ENCODE data around the gene TMEM220.
"Not testable (repeated sequence)": the region's sequence is repeated elsewhere in the genome, so short reads cannot be mapped to it uniquely, and the experiment has no call there.

Gene TMEM220

GRCh38 chr17:10754861-10755591 lies 25.2 kb upstream of the TMEM220 start:
- no peak for DNase-seq

GRCh38 chr17:10754109-10754508 lies 24.3 kb upstream of the TMEM220 start:
- peak in 1 of 2 experiments; percentile 14 for DNase-seq

DNA sequence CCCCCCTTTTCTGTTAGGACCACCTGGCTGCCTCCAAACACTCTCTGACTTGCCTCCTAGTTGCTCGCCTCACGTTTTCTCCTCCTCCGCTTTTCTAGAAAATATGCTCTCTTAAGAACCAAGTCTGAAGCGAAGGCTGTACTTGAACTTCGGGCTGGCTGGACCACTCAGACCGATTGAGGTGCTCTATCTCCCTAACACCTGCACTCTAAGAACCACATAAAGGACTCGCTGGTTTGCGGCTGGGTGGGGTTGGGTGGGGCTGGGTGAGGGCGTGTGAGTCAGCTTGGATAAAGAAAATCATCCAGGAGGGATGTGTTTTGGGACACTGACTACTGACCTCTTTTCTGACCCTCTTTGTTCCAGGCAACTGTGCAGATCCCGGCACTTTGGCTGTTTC lies 22.9 kb upstream of the TMEM220 start:
- no peak for DNase-seq

DNA sequence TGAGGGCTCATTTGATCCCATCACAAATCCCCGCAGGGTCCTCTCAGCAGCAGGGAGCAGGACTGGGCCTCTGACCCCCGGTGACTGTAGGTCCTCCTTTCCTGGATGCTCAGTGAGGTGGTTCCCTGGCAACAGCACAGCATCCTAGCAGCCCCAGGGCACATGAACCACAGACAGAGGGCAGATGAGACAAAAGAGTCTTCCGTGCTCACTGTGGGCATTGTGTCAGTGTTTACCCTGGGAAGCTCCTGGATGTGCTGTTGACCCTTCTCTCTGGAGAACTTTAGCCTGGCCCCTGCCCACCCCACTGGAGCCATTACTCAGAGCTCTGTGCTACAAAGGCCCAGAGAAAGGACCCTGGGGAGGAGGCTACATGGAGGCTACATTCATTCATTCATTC lies 21.7 kb upstream of the TMEM220 start:
- DNase-seq, result no peak

DNA sequence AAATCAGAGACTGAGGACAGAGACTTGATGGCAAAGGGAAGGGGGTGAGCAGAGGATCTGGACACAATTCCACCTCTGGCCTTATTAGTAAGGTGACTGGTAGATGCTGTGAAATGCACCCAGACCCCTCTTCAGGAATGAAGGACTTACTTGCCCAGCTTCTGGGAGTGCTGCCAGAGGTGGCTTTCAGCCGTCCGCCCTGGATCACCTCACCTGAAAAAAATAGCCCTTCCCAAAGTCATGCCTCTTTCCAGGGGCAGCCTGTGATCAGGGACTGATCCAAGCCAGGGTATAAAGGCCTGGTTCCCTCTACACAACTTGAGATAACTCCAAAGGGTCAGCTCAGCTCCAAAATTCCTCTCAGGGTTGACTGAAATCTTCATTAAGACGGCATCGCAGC lies 20.4 kb upstream of the TMEM220 start:
- no peak for DNase-seq

DNA sequence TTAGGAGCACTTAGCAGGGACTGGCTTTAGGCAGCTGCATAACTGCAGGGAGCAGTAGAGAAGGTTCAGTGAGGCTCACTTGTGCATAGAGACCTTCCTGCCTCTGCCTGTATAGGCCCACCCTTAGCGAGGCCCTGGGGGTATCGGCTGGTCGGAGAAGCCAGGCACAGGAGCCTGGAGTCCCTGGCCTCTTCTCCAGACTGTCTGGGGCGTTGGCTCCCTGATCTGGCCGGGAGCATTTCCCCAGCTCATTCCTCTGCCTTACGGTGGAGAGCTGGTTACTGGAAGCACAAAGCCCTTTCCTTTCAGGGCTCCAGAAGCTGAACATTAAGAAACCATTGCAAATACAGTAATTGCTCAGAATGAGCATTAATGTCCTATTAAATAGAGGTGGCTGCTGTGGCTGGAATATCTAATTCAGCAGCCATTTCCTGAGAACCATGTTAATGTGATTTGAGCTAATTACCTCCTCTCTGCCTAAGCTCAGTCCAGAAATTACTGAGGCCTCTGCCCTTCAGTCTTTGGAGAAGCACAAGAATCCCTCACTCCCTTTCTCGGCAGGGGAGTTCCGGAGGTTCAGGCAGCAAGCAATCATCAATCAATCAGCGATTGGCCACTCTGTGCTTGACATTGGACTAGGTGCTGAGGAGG lies 18.8 kb upstream of the TMEM220 start:
- no peak for DNase-seq

DNA sequence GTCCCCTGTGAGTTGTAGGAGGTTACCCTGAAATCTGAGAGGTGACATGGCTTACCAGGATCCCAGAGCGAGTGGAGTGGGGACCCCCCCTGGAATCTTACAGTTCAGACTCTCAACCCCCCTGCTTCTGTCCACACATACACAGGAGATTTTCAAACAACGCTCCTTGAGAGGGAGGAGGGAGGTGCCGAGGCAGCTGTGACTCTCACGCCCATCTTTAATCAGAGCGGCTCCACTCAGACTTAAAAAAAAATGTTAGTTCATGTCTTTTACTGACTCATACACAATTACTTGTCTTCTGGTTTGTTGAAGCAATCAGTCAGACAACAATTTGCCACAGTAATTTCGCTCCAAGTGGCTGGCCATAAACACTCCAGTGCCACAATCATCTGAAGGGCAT lies 15.4 kb upstream of the TMEM220 start:
- DNase-seq, result no peak

DNA sequence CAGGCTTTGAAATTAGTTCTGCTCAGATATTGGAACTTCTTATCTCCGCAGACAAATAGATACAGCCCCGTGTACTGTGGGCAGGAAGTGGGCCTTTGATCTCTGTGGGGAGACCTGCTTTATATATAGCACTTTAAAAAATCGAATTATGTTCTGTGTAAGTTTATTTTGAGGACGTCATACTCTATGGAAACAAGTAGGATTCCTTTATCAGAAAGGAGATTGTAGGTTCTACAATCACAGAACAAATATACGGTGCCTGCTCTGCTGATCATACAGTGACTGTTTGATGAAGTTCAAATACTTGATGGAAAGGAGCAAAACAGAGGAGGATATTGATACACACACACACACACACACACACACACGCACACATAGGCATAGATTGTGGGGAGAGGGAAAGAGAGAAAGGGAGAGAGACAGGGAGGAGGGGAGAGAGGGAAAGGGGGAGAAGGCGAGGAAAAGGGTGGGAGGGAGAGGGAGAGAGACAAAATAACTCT lies 14.7 kb upstream of the TMEM220 start:
- DNase-seq, result no peak

DNA sequence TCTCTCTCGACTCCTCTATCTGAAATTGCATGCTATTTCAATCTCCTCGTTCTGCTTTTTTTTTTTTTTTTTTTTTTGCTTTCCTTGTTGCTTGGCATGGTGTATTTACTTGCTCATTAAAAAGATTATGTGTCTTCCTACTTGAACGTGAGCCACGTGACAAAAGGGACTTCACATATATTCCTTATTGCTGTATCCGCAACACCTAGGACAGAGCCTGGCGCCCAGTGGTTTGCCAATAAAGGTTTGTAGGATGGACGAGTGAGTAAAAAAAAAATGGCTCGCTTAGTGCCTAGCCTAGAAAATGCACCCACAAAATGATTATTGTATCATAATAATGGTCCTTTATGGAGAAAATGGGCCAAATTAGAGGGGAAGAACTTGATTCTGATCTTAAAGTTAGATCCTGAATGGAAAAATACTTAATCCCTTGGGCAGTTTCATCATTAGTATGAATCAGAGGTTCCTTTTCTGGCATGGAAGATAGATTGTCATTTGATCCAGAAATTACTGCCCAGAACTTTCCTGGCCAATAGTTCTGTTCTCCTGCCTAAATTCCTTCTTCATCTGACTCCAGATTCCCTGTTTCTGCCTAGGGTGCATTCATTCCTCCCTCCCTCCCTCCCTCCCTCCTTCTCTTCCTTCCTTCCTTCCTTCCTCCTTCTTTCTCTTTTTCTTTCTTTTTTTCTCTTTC lies 13.6 kb upstream of the TMEM220 start:
- no peak for DNase-seq

GRCh38 chr17:10742431-10742830 lies 12.6 kb upstream of the TMEM220 start:
- no peak for DNase-seq

DNA sequence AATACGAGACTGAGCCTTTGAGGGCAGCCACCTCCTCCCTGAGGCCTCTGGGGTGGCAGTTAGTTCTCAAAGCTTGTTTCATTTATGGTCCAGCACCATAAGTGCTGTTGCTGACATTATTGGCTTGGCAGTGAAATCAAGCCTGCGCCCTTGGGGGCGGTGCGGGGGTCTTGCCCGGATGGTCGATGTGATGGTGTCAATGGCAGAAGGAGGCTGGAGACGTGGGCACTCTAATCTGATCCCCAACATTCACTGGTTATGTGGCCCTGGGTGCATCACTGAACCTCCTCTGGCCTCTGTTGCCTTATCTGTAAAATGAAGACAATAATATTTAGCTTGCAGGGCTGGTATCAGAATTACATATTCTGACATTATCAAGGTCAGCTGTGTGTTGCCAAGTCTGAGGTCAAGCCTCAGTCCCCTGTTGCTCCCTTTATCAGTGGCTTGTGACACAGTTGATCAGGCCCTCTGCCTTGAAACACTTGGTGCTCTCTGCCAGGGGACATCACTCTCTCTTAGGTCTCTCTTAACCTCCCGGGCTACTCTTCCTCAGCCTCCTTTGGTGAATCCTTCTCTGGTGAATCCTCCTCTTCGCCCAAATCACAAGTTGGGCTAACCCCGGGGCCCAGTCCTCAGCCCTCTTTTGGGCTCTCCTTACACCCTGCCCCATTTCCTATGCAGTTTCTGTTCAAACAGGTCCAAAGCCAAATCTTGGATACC lies 11.8 kb upstream of the TMEM220 start:
- DNase-seq, result no peak

- no peak for DNase-seq
Observed at GRCh38 chr17:10739386-10739785, 9.6 kb upstream of the TMEM220 start.

DNA sequence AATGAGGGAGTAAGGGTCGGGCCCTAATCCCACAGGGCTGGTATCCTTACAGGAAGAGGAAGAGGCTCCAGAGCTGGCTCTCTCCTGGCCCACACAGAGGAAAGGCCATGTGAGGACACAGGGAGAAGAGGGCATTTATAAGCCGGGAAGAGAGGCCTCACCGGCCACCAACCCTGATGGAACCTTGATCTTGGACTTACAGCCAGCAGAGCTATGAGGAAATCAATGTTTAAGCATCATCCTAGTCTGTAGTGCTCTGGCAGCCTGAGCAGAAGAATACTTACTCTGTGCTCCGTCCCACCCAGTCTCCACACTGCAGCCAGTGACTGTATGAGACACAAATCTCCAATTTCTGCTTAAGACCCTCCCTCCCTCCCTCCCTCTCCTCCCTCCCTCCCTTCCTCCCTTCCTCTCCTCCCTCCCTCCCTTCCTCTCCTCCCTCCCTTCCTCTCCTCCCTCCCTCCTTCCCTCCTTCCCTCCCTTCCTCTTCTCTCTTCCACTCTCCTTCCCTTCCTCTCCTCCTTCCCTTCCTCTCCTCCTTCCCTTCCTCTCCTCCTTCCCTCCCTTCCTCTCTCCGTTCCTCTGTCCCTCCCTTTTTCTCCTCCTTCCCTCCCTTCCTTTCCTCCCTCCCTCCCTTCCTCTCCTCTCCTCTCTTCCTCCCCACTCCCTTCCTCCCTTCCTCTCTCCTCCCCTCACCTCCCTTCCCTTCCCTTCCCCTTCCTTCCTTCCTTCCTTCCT lies 8.9 kb upstream of the TMEM220 start:
- DNase-seq, result no peak

DNA sequence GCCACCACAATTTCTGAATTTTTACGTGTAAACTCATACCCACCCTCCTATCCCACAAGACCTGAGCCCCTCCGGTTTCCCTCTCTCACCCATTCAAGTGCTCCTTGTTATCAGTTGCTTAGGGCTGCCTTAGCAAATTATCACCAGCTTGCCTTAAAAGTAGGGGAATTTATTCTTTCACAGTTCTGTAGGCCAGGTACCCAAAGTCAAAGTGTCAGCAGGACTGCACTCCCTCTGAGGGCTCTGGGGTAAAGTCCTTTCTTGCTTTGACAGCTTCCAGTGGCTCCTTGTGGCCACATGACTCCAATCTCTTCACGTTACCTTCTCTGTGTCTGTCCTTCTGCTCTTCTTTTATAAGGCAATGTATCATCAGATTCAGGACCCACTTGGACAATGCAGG lies 7.9 kb upstream of the TMEM220 start:
- DNase-seq, result no peak

DNA sequence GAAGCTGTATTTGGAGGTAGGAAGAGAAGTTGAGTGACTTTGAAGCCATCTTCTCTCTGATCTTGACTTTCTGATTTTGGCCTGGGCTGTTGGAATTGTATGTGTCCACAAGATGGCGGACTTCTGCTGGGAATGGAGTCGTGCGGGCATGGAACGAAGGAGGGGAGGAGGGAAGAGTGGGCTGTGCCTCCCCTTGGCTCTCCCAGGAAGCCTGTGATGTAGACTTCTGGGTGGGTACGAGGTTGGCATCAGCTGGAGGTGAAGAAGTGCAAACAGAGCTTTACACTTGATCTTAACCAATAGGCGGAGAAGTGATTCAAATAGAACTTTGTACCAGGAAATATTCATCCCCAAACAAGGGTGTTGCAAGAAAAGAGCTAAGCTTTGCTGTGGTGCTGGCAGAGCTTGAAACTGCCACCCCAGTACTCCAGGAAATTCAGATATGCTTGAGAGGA lies 7.4 kb upstream of the TMEM220 start:
- DNase-seq, result peak in 1 of 2 experiments; percentile 61

GRCh38 chr17:10735821-10736220 lies 6.0 kb upstream of the TMEM220 start:
- no peak for DNase-seq

- DNase-seq, result no peak
Observed at GRCh38 chr17:10735251-10735650, 5.4 kb upstream of the TMEM220 start.

DNA sequence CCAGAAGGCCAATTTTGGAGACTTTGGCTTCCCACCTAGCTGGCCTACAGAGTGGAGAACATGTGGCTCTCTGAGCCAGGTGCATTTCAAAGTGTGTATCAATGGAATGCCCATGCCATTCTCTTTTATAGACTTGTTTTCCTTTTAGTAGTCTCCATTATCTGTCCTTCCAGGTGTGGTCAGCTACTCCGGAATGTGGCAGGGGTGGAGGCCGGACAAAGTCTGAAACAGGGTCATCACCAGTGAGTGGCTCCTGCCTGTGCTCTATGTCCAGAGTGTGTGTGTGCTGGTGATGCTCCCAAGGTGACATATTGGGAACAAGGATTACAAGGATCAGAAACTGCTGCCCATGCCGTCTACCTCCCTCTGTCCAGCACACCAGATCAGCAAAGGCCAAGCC lies 3.8 kb upstream of the TMEM220 start:
- no peak for DNase-seq

GRCh38 chr17:10732121-10732520 lies 2.3 kb upstream of the TMEM220 start:
- DNase-seq, result not testable (repeated sequence)

DNA sequence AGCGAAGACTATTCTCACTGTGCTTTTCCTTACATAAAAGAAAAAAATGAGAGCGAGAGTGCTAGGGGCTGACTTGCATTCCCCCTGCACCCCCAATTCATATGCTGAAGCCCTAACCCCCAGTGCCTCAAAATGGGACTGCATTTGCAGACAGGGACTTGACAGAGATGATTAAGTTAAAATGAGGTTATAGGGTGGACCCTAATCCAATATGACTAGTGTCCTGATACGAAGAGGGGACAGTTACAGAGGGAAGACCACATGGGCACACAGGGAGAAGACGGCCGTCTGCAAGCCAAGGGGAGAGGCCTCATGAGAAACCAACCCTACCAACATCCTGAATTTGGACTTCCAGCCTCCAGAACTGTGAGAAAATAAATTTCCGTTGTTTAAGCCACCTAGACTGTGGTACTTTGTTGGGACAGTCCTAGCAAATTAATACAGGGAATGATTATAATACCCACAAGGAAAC lies 1.6 kb upstream of the TMEM220 start:
- DNase-seq, result no peak

DNA sequence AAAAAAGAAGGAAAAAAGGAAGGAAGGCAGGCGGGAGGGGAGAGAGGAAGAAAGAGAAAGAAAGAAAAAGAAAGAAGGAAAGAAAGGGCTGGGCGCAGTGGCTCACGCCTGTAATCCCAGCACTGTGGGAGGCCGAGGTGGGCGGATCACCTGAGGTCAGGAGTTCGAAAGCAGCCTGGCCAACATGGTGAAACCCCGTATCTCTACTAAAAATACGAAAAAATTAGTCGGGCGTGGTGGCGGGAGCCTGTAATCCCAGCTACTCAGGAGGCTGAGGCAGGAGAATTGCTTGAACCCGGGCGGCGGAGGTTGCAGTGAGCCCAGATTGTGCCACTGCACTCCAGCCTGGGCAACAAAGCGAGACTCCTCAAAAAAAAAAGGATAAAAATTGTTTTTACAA lies 424 bp upstream of the TMEM220 start:
- not testable (repeated sequence) for DNase-seq

GRCh38 chr17:10728331-10728892 lies 1.4 kb downstream of the TMEM220 start:
- no peak for DNase-seq

Measured in SW 1271 (cell line).